Right ventricle myocardium superior (tissue), 1 donor: ENCODE data around the gene IL17D. TPM values are rescaled to one million over a fixed set of nuclear protein-coding genes. Genes with fewer than 3 reads are reported as not detected.

ENCODE experiments used
- ATAC-seq: fragments of 200-7000 bp; cut with Tn5 transposase; one replicate; pipeline ENCODE4 v1.9.1; 2020; ENCODE audit warnings: mild to moderate bottlenecking; ENCODE audit not compliant: poor library complexity
- DNase-seq: peaks from one replicate; pipeline ENCODE4 v3.0.0-alpha.2; 2020
- intact Hi-C: fragments of 100-400 bp; cut with DNase I; formaldehyde crosslinking; loops from one replicate; pipeline ENCODE4 v1.11.2; 2022
- total RNA-seq: library from RNA; stranded (reverse); fragmentation: NEBNext Ultra II Directional; extraction: Animal tissue kit (Norgen Biotek cat#: 25700); gene quantifications from one replicate; pipeline ENCODE4 v1.2.1, GENCODE V29; 2021
- donor health status: DM: no; HTN: yes; CAD: no; lungs with severe emphysema.

The IL17D gene
- total RNA-seq, 1 donor from 2014 or later = 0.54 TPM

GRCh38 chr13:20754009-20754408 lies 50.5 kb downstream of the IL17D start:
- ATAC-seq (no peak), DNase-seq (no peak)
- intact Hi-C loops = no loop called here

GRCh38 chr13:20760872-20761271 lies 57.4 kb downstream of the IL17D start:
- ATAC-seq (no peak), DNase-seq (no peak)
- intact Hi-C loops = no loop called here

DNA sequence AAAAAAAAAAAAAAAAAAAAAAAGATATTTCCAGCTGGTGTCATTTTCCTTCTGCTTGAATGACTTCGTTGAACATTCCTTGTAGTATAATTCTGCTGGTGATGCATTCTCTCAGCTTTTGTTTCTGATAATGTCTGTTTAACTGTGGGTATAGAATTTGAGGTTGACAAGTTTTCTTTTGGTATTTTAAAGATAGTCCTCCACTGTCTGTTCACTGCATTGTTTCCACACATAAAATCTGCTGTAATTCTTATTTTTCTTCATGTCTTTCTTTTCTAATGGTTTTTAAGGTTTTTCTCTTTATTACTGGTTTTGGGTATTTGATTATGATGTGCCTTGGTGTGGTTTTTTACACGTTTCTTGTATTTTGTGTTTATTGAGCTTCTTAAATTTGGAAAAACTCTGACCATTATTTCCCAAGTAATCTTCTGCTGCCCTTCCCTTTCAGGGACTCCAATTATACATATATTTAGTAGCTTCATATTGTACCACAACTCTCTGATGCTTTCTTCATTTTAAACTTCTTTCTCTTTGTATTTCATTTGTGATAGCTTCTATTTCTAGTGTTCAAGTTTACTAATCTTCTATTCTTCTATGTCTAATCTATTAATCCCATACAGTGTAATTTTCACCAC lies 63.9 kb downstream of the IL17D start:
- no peak for DNase-seq
- no peak for ATAC-seq
- intact Hi-C loops = no loop called here

DNA sequence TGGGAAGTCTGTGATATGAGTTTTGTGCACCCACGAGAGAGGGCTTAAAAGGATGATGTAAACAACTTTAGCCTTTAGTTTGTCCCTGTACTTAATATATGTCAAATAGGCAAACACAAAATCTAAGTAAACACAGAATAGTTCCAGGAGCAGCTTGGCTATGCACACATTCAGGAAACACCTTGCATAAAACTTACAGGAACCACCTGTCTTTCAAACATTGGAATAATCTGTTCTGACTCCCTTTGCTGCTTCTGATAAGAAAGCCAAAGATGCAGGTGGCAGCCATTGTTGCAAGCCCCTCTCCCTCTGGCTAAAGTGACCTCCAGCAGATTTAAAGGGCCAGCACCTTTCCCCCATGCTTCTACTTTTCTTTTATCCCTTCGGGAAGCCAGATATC lies 65.6 kb downstream of the IL17D start:
- intact Hi-C loops = no loop called here
- no peak for ATAC-seq
- no peak for DNase-seq

GRCh38 chr13:20769834-20770233 lies 66.3 kb downstream of the IL17D start:
- intact Hi-C loops = no loop called here
- no peak for DNase-seq
- no peak for ATAC-seq

Other genes with a start within 250 kb of the IL17D start
- 18.0 TPM for gene CRYL1, start 177.8 kb upstream of the IL17D start, total RNA-seq
- gene IFT88, start 136.5 kb upstream of the IL17D start, total RNA-seq = 6.0 TPM
- gene EEF1AKMT1, start 70.3 kb downstream of the IL17D start, total RNA-seq = 9.0 TPM
- 28.3 TPM for gene XPO4, start 199.0 kb downstream of the IL17D start, total RNA-seq